ENCODE results near the gene IL6. TPM values are rescaled to one million over a fixed set of nuclear protein-coding genes. Genes with fewer than 3 reads are reported as not detected.
"Not testable (repeated sequence)": the region's sequence is repeated elsewhere in the genome, so short reads cannot be mapped to it uniquely, and the experiment has no call there.

IL6 gene
- 4.7 TPM for polyA plus RNA-seq (2013, experiment 1 of 2)
- 5.2 TPM for polyA plus RNA-seq (2013, experiment 2 of 2)

- 35 to 39% methylated on average over 12 to 18 of the region's 28 CpGs for WGBS, 2 experiments (ENCODE audit: insufficient coverage in 2 of 2)
- H3K36me3 ChIP-seq (ENCODE audit: control insufficient read depth, insufficient read depth, low read length), result peaks cover 7% of the 10 kb centered on the region
- H3K27ac ChIP-seq (ENCODE audit: low read depth, low read length, severe bottlenecking), result peak within 1 kb of the TSS; percentile 83
- H3K4me1 ChIP-seq (ENCODE audit: control insufficient read depth, insufficient read depth, low read length, poor library complexity, severe bottlenecking), result peaks cover 20% of the 10 kb centered on the region
- H3K9me3 ChIP-seq (ENCODE audit: control insufficient read depth, low read length), result no peaks in the 10 kb centered on the region
- peak within 1 kb of the TSS; percentile 33 for H3K4me3 ChIP-seq (ENCODE audit: extremely low read depth, insufficient read depth, low read length, poor library complexity, severe bottlenecking)
Measured at GRCh38 chr7:22726907-22727713, at the start of gene IL6. TSS of gene IL6 (plus strand) at chr7:22727200. CDS start at chr7:22727263, 63 bp downstream.

DNA sequence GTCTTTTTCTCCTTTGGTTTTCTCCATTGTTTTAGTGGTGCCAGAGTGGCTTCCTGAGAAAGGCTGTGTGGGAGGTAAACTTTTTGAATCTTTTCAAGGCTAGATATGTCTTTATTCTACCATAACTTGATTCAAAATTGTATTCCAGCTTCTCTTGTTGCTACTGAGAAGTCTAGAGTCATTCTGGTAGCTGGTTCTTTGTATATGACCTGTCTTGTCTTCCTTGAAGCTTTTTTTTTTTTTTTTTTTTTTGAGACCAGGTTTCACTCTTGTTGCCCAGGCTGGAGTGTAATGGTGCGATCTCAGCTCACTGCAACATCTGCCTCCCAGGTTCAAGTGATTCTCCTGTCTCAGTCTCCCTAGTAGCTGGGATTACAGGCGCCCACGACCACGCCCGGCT is 49.7 kb upstream of the IL6 start:
- not testable (repeated sequence) for H3K4me3 ChIP-seq (ENCODE audit: extremely low read depth, insufficient read depth, low read length, poor library complexity, severe bottlenecking); H3K9me3 ChIP-seq (ENCODE audit: control insufficient read depth, low read length); H3K36me3 ChIP-seq (ENCODE audit: control insufficient read depth, insufficient read depth, low read length); H3K27ac ChIP-seq (ENCODE audit: low read depth, low read length, severe bottlenecking)
- WGBS, 2 experiments (ENCODE audit: insufficient coverage in 2 of 2), result 81 to 89% methylated on average over 2 to 4 of the region's 5 CpGs
- peaks cover 19% of the 10 kb centered on the region for H3K4me1 ChIP-seq (ENCODE audit: control insufficient read depth, insufficient read depth, low read length, poor library complexity, severe bottlenecking)

- Histone ChIP-seq H3K27ac (ENCODE audit: low read depth, low read length, severe bottlenecking) (no peak overlapping the region), H3K4me1 (ENCODE audit: control insufficient read depth, insufficient read depth, low read length, poor library complexity, severe bottlenecking) (peaks cover 18% of the 10 kb centered on the region), H3K4me3 (ENCODE audit: extremely low read depth, insufficient read depth, low read length, poor library complexity, severe bottlenecking) (no peak overlapping the region), H3K9me3 (ENCODE audit: control insufficient read depth, low read length) (no peaks in the 10 kb centered on the region), H3K36me3 (ENCODE audit: control insufficient read depth, insufficient read depth, low read length) (no peaks in the 10 kb centered on the region)
- 86 to 91% methylated on average over 3 of the region's 6 CpGs for WGBS, 2 experiments (ENCODE audit: insufficient coverage in 2 of 2)
Measured at GRCh38 chr7:22677680-22678079, 49.3 kb upstream of the IL6 start.

DNA sequence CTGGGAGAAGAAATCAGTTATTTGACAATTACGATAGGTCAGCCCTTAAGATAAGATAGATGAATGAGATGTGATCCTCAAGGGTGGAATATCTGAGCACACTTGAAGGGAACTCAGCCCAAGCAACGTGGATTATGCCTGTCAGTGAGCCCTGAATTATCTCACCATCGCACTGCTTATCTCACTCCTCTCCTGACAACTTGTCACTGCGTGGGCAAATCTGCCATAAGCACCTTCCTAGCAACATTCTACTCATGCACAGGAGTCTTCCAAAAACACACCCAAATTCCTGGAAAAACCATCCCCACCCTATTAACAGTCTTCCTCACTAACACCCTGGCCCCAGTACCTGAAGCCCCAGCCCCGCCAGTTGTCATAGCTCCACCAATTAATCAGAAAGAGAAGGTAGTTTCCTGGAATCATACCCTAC is 46.5 kb upstream of the IL6 start:
- no peaks in the 10 kb centered on the region for H3K9me3 ChIP-seq (ENCODE audit: control insufficient read depth, low read length)
- no peaks in the 10 kb centered on the region for H3K36me3 ChIP-seq (ENCODE audit: control insufficient read depth, insufficient read depth, low read length)
- 94 to 100% methylated on average over 2 to 5 of the region's 5 CpGs for WGBS, 2 experiments (ENCODE audit: insufficient coverage in 2 of 2)
- peaks cover 10% of the 10 kb centered on the region for H3K4me1 ChIP-seq (ENCODE audit: control insufficient read depth, insufficient read depth, low read length, poor library complexity, severe bottlenecking)
- H3K4me3 ChIP-seq (ENCODE audit: extremely low read depth, insufficient read depth, low read length, poor library complexity, severe bottlenecking), result no peak overlapping the region
- no peak overlapping the region for H3K27ac ChIP-seq (ENCODE audit: low read depth, low read length, severe bottlenecking)

DNA sequence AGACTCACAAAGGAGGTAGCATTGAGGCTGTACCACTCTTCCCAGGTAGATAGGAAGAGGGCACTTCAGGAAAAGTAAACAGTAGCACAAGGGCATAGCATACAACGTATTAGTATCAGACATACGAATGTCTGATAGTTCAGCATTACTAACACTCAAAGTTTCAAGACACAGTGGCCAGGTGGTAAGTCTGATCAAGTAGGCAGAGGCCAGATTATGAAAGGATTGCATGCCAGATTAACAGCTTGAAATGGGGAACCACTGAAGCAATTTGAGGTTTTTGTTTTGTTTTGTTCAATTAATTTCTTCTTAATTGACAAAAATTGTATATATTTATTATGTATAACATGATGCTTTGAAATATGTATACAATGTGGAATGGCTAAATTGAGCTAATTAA is 45.7 kb upstream of the IL6 start:
- H3K27ac ChIP-seq (ENCODE audit: low read depth, low read length, severe bottlenecking), result no peak overlapping the region
- H3K4me1 ChIP-seq (ENCODE audit: control insufficient read depth, insufficient read depth, low read length, poor library complexity, severe bottlenecking), result peaks cover 5% of the 10 kb centered on the region
- no peaks in the 10 kb centered on the region for H3K36me3 ChIP-seq (ENCODE audit: control insufficient read depth, insufficient read depth, low read length)
- WGBS, 2 experiments (ENCODE audit: insufficient coverage in 2 of 2), result 100% methylated on average over 1 of the region's 2 CpGs; no CpG with 5 or more reads in 1 of the 2 experiments
- no peak overlapping the region for H3K4me3 ChIP-seq (ENCODE audit: extremely low read depth, insufficient read depth, low read length, poor library complexity, severe bottlenecking)
- H3K9me3 ChIP-seq (ENCODE audit: control insufficient read depth, low read length), result no peaks in the 10 kb centered on the region

GRCh38 chr7:22681852-22682657 is 44.9 kb upstream of the IL6 start:
- no peaks in the 10 kb centered on the region for H3K36me3 ChIP-seq (ENCODE audit: control insufficient read depth, insufficient read depth, low read length)
- no peak overlapping the region for H3K27ac ChIP-seq (ENCODE audit: low read depth, low read length, severe bottlenecking)
- WGBS, 2 experiments (ENCODE audit: insufficient coverage in 2 of 2), result 95 to 100% methylated on average over 2 of the region's 4 CpGs
- H3K4me3 ChIP-seq (ENCODE audit: extremely low read depth, insufficient read depth, low read length, poor library complexity, severe bottlenecking), result no peak overlapping the region
- no peaks in the 10 kb centered on the region for H3K9me3 ChIP-seq (ENCODE audit: control insufficient read depth, low read length)
- H3K4me1 ChIP-seq (ENCODE audit: control insufficient read depth, insufficient read depth, low read length, poor library complexity, severe bottlenecking), result peaks cover 5% of the 10 kb centered on the region

- Histone ChIP-seq H3K36me3 (ENCODE audit: control insufficient read depth, insufficient read depth, low read length) (no peaks in the 10 kb centered on the region), H3K4me3 (ENCODE audit: extremely low read depth, insufficient read depth, low read length, poor library complexity, severe bottlenecking) (no peak overlapping the region), H3K9me3 (ENCODE audit: control insufficient read depth, low read length) (no peaks in the 10 kb centered on the region), H3K27ac (ENCODE audit: low read depth, low read length, severe bottlenecking) (no peak overlapping the region), H3K4me1 (ENCODE audit: control insufficient read depth, insufficient read depth, low read length, poor library complexity, severe bottlenecking) (peaks cover 5% of the 10 kb centered on the region)
- WGBS, 2 experiments (ENCODE audit: insufficient coverage in 2 of 2), result 73 to 96% methylated on average over 2 of the region's 2 CpGs
Measured at GRCh38 chr7:22683379-22683778, 43.6 kb upstream of the IL6 start.

DNA sequence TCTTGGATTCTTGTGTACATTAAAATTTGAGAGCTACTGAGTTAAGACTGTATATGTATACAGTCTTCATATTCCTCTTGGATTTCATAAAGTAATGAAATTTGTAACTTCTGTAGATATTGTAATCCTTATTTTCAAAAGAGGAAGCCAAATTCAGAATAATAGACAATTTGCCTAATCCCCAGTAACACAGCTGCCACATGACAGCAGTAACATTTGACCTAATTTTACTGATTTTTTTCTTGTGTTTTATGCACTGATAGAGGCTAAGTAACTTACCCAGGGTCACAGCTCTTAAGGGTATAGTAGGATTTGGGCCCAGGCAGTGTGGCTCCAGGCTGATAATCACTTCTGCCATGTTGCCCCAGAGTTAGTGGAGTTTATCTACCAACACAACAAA is 40.4 kb upstream of the IL6 start:
- no peaks in the 10 kb centered on the region for H3K9me3 ChIP-seq (ENCODE audit: control insufficient read depth, low read length)
- H3K36me3 ChIP-seq (ENCODE audit: control insufficient read depth, insufficient read depth, low read length), result no peaks in the 10 kb centered on the region
- H3K4me3 ChIP-seq (ENCODE audit: extremely low read depth, insufficient read depth, low read length, poor library complexity, severe bottlenecking), result no peak overlapping the region
- H3K27ac ChIP-seq (ENCODE audit: low read depth, low read length, severe bottlenecking), result no peak overlapping the region
- H3K4me1 ChIP-seq (ENCODE audit: control insufficient read depth, insufficient read depth, low read length, poor library complexity, severe bottlenecking), result peaks cover 5% of the 10 kb centered on the region

DNA sequence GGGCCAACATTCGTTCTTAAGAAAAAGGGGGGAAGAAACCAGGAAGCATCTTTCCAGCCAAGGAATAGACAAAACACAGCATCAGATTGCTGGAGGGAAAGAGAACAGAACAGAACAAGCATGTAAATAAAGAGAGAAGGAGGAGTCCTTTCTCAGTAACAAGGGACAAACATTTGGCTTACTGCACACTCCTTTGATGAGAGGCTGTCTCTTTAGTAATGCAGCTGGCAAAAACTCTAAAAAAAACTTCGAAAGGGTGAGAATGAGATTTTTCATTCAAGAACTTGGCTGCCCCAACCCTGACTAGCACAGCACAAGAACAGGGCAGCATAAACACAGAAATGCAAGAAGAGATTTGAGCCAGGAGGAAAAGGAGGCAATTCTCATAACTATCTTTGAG is 38.9 kb upstream of the IL6 start:
- Histone ChIP-seq H3K4me3 (ENCODE audit: extremely low read depth, insufficient read depth, low read length, poor library complexity, severe bottlenecking) (no peak overlapping the region), H3K27ac (ENCODE audit: low read depth, low read length, severe bottlenecking) (no peak overlapping the region), H3K9me3 (ENCODE audit: control insufficient read depth, low read length) (no peaks in the 10 kb centered on the region), H3K4me1 (ENCODE audit: control insufficient read depth, insufficient read depth, low read length, poor library complexity, severe bottlenecking) (no peaks in the 10 kb centered on the region), H3K36me3 (ENCODE audit: control insufficient read depth, insufficient read depth, low read length) (no peaks in the 10 kb centered on the region)
- WGBS, 2 experiments (ENCODE audit: insufficient coverage in 2 of 2), result 85 to 100% methylated on average over 1 to 2 of the region's 2 CpGs

GRCh38 chr7:22688934-22689333 is 38.1 kb upstream of the IL6 start:
- H3K27ac ChIP-seq (ENCODE audit: low read depth, low read length, severe bottlenecking); H3K36me3 ChIP-seq (ENCODE audit: control insufficient read depth, insufficient read depth, low read length); H3K4me1 ChIP-seq (ENCODE audit: control insufficient read depth, insufficient read depth, low read length, poor library complexity, severe bottlenecking); H3K4me3 ChIP-seq (ENCODE audit: extremely low read depth, insufficient read depth, low read length, poor library complexity, severe bottlenecking); H3K9me3 ChIP-seq (ENCODE audit: control insufficient read depth, low read length): not testable (repeated sequence)
- WGBS, 2 experiments (ENCODE audit: insufficient coverage in 2 of 2), result 91 to 96% methylated on average over 4 to 6 of the region's 8 CpGs

Measured in mesodermal cell (in vitro differentiated cells).